CD4-positive, alpha-beta T cell (primary cell): ENCODE data around the gene DDA1. TPM values are rescaled to one million over a fixed set of nuclear protein-coding genes. Genes with fewer than 3 reads are reported as not detected.

ENCODE experiments used
- ATAC-seq: fragments of 200-7000 bp; cut with Tn5 transposase; one replicate; pipeline ENCODE4 v1.10.0; 2022; ENCODE audit warnings: mild to moderate bottlenecking; ENCODE audit not compliant: poor library complexity
- CTCF ChIA-PET: fragments of 350-600 bp; sonication (Branson Sonifier 250); formaldehyde crosslinking; loops from one replicate; lab custom pipeline; 2021; ENCODE audit warnings: antibody characterized with exemption, inconsistent platforms; lab: Charles Lee
- POLR2A ChIA-PET: fragments of 350-600 bp; sonication (Branson Sonifier 250); formaldehyde crosslinking; loops from one replicate; lab custom pipeline; 2021; ENCODE audit warnings: antibody characterized with exemption, inconsistent platforms; lab: Charles Lee
- DNase-seq, 14 experiments: peaks; one replicate each; pipeline ENCODE4 v3.0.0-alpha.2; 2013 to 2020; ENCODE audit warnings: mixed read lengths in 2 of 14
- H3K27ac ChIP-seq, 2 donors: one replicate each; pipeline versions ENCODE4 v1.5.1 to v1.7.0; 2013; ENCODE audit warnings: low read length in 2 of 2, low read depth in 1 of 2, mild to moderate bottlenecking in 1 of 2
- H3K27me3 ChIP-seq, 2 experiments: 1 replicate in 1 of 2; 2 replicates in 1 of 2; pipeline versions ENCODE4 v1.6.1 to v1.7.0; 2013; ENCODE audit warnings: low read length in 2 of 2, control low read depth in 1 of 2, mild to moderate bottlenecking in 1 of 2, moderate library complexity in 1 of 2; ENCODE audit not compliant: insufficient read depth in 2 of 2, control insufficient read depth in 1 of 2
- H3K36me3 ChIP-seq: one replicate; pipeline ENCODE4 v1.6.1; 2013; ENCODE audit warnings: low read length, control low read depth; ENCODE audit not compliant: insufficient read depth
- H3K4me1 ChIP-seq: one replicate; pipeline ENCODE4 v1.6.1; 2013; ENCODE audit warnings: low read length, control low read depth; ENCODE audit not compliant: insufficient read depth
- H3K4me3 ChIP-seq: one replicate; pipeline ENCODE4 v1.5.1; 2013; ENCODE audit warnings: mild to moderate bottlenecking, low read length, moderate library complexity
- H3K9me3 ChIP-seq, 2 experiments: 1 replicate in 1 of 2; 2 replicates in 1 of 2; pipeline versions ENCODE4 v1.6.1 to v1.7.0; 2013; ENCODE audit warnings: low read length in 2 of 2, mild to moderate bottlenecking in 2 of 2, control low read depth in 1 of 2, moderate library complexity in 1 of 2; ENCODE audit not compliant: control insufficient read depth in 1 of 2, insufficient read depth in 1 of 2
- H3K27ac Mint-ChIP-seq: one replicate; pipeline ENCODE4 v1.8.0; 2020; ENCODE audit warnings: mixed read lengths
- H3K27me3 Mint-ChIP-seq: one replicate; pipeline ENCODE4 v1.8.0; 2021; ENCODE audit warnings: mixed read lengths
- H3K36me3 Mint-ChIP-seq: one replicate; pipeline ENCODE4 v1.8.0; 2021; ENCODE audit warnings: low read depth, mixed read lengths
- H3K4me1 Mint-ChIP-seq: one replicate; pipeline ENCODE4 v1.8.0; 2021; ENCODE audit warnings: low read depth, mixed read lengths
- H3K4me3 Mint-ChIP-seq: one replicate; pipeline ENCODE4 v1.8.0; 2020; ENCODE audit warnings: mild to moderate bottlenecking, mixed read lengths
- H3K9me3 Mint-ChIP-seq: one replicate; pipeline ENCODE4 v1.8.0; 2020; ENCODE audit warnings: mixed read lengths
- CTCF ChIP-seq: fragments of 200-600 bp; IDR thresholded peaks from one replicate; pipeline ENCODE4 v1.8.0; 2022; ENCODE audit warnings: antibody characterized with exemption, mild to moderate bottlenecking
- intact Hi-C, 2 experiments: fragments of 100-400 bp; cut with DNase I in 1 of 2; cut with micrococcal nuclease in 1 of 2; formaldehyde crosslinking; loops; one replicate each; pipeline versions ENCODE4 v1.15.1 to v1.9.0; 2023 to 2025; cut with DNase I, micrococcal nuclease
- total RNA-seq, 174 experiments: library from RNA in 2 of 174; stranded (reverse) in 2 of 174; gene quantifications; one replicate each; pipeline ENCODE4 v1.2.3 and lab custom pipeline; 2021 to 2026

Gene DDA1
- total RNA-seq, 2 experiments from 2014 or later: 41.4 to 43.4 TPM

GRCh38 chr19:17296273-17296672, 13.1 kb upstream of the DDA1 start:
- no peaks in the 10 kb centered on the region for H3K36me3 ChIP-seq
- H3K4me1 ChIP-seq: peaks cover 15% of the 10 kb centered on the region
- DNase-seq: no peak
- CTCF ChIA-PET: interaction anchor here (1.1 kb wide), 1 partner anchor 9 kb away, joined by 5 read pairs; the partner anchor contains the start of gene MRPL34
- no peak for TF ChIP-seq CTCF
- peaks cover 0 to 9% of the 10 kb centered on the region in 2 experiments for H3K9me3 ChIP-seq
- POLR2A ChIA-PET: interaction anchor here (0.7 to 1.2 kb wide), 2 partner anchors 9 to 81 kb away, joined by 3 to 6 read pairs; partner anchors contain the start of genes MRPL34 and USE1
- no peaks in the 10 kb centered on the region for H3K27me3 ChIP-seq
- peaks cover 10% of the 10 kb centered on the region for H3K36me3 Mint-ChIP-seq
- no peaks in the 10 kb centered on the region for H3K9me3 Mint-ChIP-seq
- peaks cover 6% of the 10 kb centered on the region for H3K4me1 Mint-ChIP-seq
- intact Hi-C loops: no loop called here
- no peak overlapping the region for H3K4me3 ChIP-seq
- H3K27ac Mint-ChIP-seq: no peak overlapping the region
- H3K27ac ChIP-seq: no peak overlapping the region
- no peak overlapping the region for H3K4me3 Mint-ChIP-seq
- no peak for ATAC-seq
- H3K27me3 Mint-ChIP-seq: no peaks in the 10 kb centered on the region

GRCh38 chr19:17296976-17297375, 12.4 kb upstream of the DDA1 start:
- H3K36me3 ChIP-seq: no peaks in the 10 kb centered on the region
- intact Hi-C loops: no loop called here

GRCh38 chr19:17300992-17301619, 8.3 kb upstream of the DDA1 start:
- ATAC-seq: no peak
- Histone ChIP-seq H3K9me3 (peaks cover 0 to 4% of the 10 kb centered on the region in 2 experiments), H3K4me3 (no peak overlapping the region), H3K4me1 (peaks cover 35% of the 10 kb centered on the region), H3K27me3 (no peaks in the 10 kb centered on the region), H3K27ac (no peak overlapping the region), H3K36me3 (no peaks in the 10 kb centered on the region)
- peak in 1 of 14 experiments; percentile 36 for DNase-seq
- TF ChIP-seq CTCF: no peak
- Mint-ChIP-seq H3K4me1 (peaks cover 35% of the 10 kb centered on the region), H3K9me3 (no peaks in the 10 kb centered on the region), H3K4me3 (peak overlapping the region; percentile 11), H3K27ac (no peak overlapping the region), H3K36me3 (peaks cover 17% of the 10 kb centered on the region), H3K27me3 (no peaks in the 10 kb centered on the region)
- intact Hi-C loops: no loop called here
- ChIA-PET POLR2A (no interaction called here), CTCF (no interaction called here)

More at GRCh38 chr19:17296976-17297375, 12.4 kb upstream of the DDA1 start:
- Mint-ChIP-seq H3K4me1 (peaks cover 8% of the 10 kb centered on the region), H3K36me3 (peaks cover 11% of the 10 kb centered on the region), H3K4me3 (no peak overlapping the region), H3K27ac (no peak overlapping the region), H3K27me3 (no peaks in the 10 kb centered on the region), H3K9me3 (no peaks in the 10 kb centered on the region)
- CTCF ChIA-PET: interaction anchor here (1.1 to 1.3 kb wide), 2 partner anchors 8 to 12 kb away, joined by 3 to 5 read pairs; partner anchors contain the start of genes DDA1 and MRPL34
- ATAC-seq: no peak
- H3K4me1 ChIP-seq: peaks cover 11% of the 10 kb centered on the region
- H3K9me3 ChIP-seq: peaks cover 0 to 9% of the 10 kb centered on the region in 2 experiments
- no peaks in the 10 kb centered on the region for H3K27me3 ChIP-seq
- POLR2A ChIA-PET: interaction anchor here (1.2 kb wide), 1 partner anchor 8 kb away, joined by 6 read pairs; the partner anchor contains the start of gene MRPL34
- H3K4me3 ChIP-seq: no peak overlapping the region
- H3K27ac ChIP-seq: no peak overlapping the region
- TF ChIP-seq CTCF: no peak
- no peak for DNase-seq
